Stomach (tissue), 4 donors: ENCODE results near the gene N4BP2.
"Not testable (repeated sequence)": the region's sequence is repeated elsewhere in the genome, so short reads cannot be mapped to it uniquely, and the experiment has no call there.

Experiments used
- CTCF ChIP-seq, 7 experiments: fragments of 450-650 bp in 4 of 7; fragments of 200-600 bp in 3 of 7; sonication (generic) in 3 of 7; IDR thresholded peaks; one replicate each; pipeline ENCODE4 v1.5.1; 2016 to 2019; ENCODE audit warnings: antibody characterized with exemption in 7 of 7, control low read depth in 2 of 7, mild to moderate bottlenecking in 1 of 7
- EP300 ChIP-seq: sonication (generic); formaldehyde crosslinking; IDR thresholded peaks from one replicate; pipeline ENCODE4 v1.6.1; 2017; ENCODE audit warnings: antibody characterized with exemption
- POLR2A ChIP-seq, 4 donors: fragments of 450-650 bp; IDR thresholded peaks; one replicate each; pipeline ENCODE4 v1.6.1; 2016; ENCODE audit warnings: antibody characterized with exemption in 4 of 4, control low read depth in 2 of 4, mild to moderate bottlenecking in 1 of 4, moderate library complexity in 1 of 4
- POLR2AphosphoS5 ChIP-seq, 3 donors: sonication (generic); formaldehyde crosslinking; IDR thresholded peaks; one replicate each; pipeline ENCODE4 v1.6.1; 2016; ENCODE audit warnings: antibody characterized with exemption in 3 of 3

- not testable (repeated sequence) for TF ChIP-seq CTCF (IDR thresholded peaks at IDR 0.05); POLR2AphosphoS5 (IDR thresholded peaks at IDR 0.05); POLR2A (IDR thresholded peaks at IDR 0.05); EP300
These were observed 83.9 kb downstream of the N4BP2 start for GRCh38 chr4:40140597-40140996.
